ENCODE measurements around the gene AWAT2. TPM values are rescaled to one million over a fixed set of nuclear protein-coding genes. Genes with fewer than 3 reads are reported as not detected.

Gene AWAT2
- total and polyA plus RNA-seq, 9 of the 15 experiments (the other 6 are each of a cell fraction or from before 2014, with no cell fraction given): not detected

DNA sequence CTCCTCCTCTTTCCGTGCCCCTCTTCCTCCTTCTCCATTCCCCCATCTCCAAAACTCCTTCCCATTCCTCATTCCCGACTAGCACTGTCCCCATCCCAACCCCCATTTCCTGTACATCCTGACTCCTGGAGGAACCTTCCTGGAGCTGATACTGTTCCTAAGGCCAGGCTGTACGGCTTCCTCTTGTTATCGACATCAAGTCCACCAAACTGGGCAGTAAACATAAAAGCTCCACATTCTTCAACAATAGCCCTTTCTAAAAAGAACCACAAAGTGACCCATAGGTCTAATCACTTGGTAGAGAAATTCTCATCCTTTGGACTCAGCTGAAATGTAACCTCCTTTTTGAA lies 22.9 kb downstream of the AWAT2 start:
- Histone ChIP-seq H4K20me1 (replicated peaks; ENCODE audit: control insufficient read depth, insufficient read depth, low read length) (no peaks in the 10 kb centered on the region; the same call in 1 of the 2 replicates), H3K27me3 (ENCODE audit: control insufficient read depth in 2 of 2, insufficient read depth in 2 of 2, low read length in 2 of 2) (no peaks in the 10 kb centered on the region), H3K4me1 (replicated peaks in 1 of 2; ENCODE audit: control insufficient read depth in 2 of 2, insufficient read depth in 2 of 2, low read length in 2 of 2) (no peaks in the 10 kb centered on the region), H3K9me3 (replicated peaks; ENCODE audit: control insufficient read depth, insufficient read depth, low read depth, low read length) (no peaks in the 10 kb centered on the region), H3K9ac (ENCODE audit: insufficient read depth in 1 of 2, low read depth in 2 of 2, low read length in 2 of 2) (no peak overlapping the region), H3K79me2 (ENCODE audit: control insufficient read depth, insufficient read depth, low read length) (no peaks in the 10 kb centered on the region), H3K4me3 (no peak overlapping the region), H2AFZ (ENCODE audit: low read depth, low read length) (no peak overlapping the region), H3K4me2 (ENCODE audit: insufficient read depth, low read length) (no peak overlapping the region), H3K27ac (ENCODE audit: extremely low read depth, low read depth, low read length) (no peak overlapping the region), H3K36me3 (ENCODE audit: control insufficient read depth, insufficient read depth, low read length) (no peaks in the 10 kb centered on the region), H3K9me1 (ENCODE audit: control insufficient read depth, insufficient read depth, low read length) (no peaks in the 10 kb centered on the region)
- ChIA-PET CTCF (ENCODE audit: low intra/inter-chr PET ratio) (no interaction called here), POLR2A (no interaction called here)
- TF ChIP-seq KAT8 (IDR thresholded peaks at IDR 0.05; ENCODE audit: low read depth) (no peak), SIN3A (IDR thresholded peaks at IDR 0.05; ENCODE audit: borderline replicate concordance in 2 of 2, control insufficient read depth in 1 of 2, low read depth in 2 of 2, low read length in 2 of 2) (no peak), ARID3A (IDR thresholded peaks at IDR 0.05; ENCODE audit: borderline replicate concordance, low read depth, low read length) (no peak), SIN3B (IDR thresholded peaks at IDR 0.05; ENCODE audit: low read depth) (no peak)
- no peak for DNase-seq (ENCODE audit: extremely low read depth in 1 of 4, low spot score in 3 of 4)
- 0% methylated on average over 4 of the region's 4 CpGs for WGBS (ENCODE audit: insufficient coverage, low coverage, missing lambda C conversion rate)
- intact Hi-C loops (cut with micrococcal nuclease) (no loop called here), in situ Hi-C loops (cut with MboI) (loop anchor here (25.0 kb wide), 1 partner anchor 490 kb away; no protein-coding TSS in a partner anchor)
- FAIRE-seq: no peak
- BruUV-seq (replicated peaks): no TSS peak
- ATAC-seq: no peak
